HepG2 (cell line): ENCODE results near the gene MOAP1. TPM values are rescaled to one million over a fixed set of nuclear protein-coding genes. Genes with fewer than 3 reads are reported as not detected.

Source experiments
- ATAC-seq: fragments of 200-7000 bp; cut with Tn5 transposase; 3 replicates; pipeline ENCODE4 v1.9.1; 2020; ENCODE audit warnings: mild to moderate bottlenecking, moderate library complexity
- BruUV-seq: library from RNA; stranded (reverse); fragments of 400-500 nt; replicated peaks from 2 replicates; lab custom pipeline; 2021; lab: Mats Ljungman, UMichigan
- CTCF ChIA-PET: fragments of 300-600 bp; formaldehyde crosslinking; extraction: SDS; loops from one replicate; lab custom pipeline; 2021; ENCODE audit warnings: low total read pairs, inconsistent platforms, low intra/inter-chr PET ratio; lab: Yijun Ruan, JAX
- POLR2A ChIA-PET: fragments of 350-600 bp; sonication (Branson Sonifier 250); formaldehyde crosslinking; loops from one replicate; lab custom pipeline; 2020; ENCODE audit warnings: antibody characterized with exemption, inconsistent platforms; lab: Yijun Ruan, JAX
- DNase-seq: peaks from one replicate; pipeline ENCODE4 v3.0.0-alpha.2; 2015; ENCODE audit warnings: low spot score
- FAIRE-seq: peaks from 3 replicates; lab custom pipeline; 2011; peaks lifted over from hg19 to GRCh38; lab: Jason Lieb, UNC
- H2AFZ ChIP-seq: one replicate; pipeline ENCODE4 v1.6.1; 2011; ENCODE audit warnings: low read length, inconsistent platforms
- H3K27ac ChIP-seq: fragments of 300-600 bp; 3 replicates; pipeline ENCODE4 v1.8.0; 2011; ENCODE audit warnings: mixed run types, mild to moderate bottlenecking, mixed read lengths, low read length, inconsistent platforms; ENCODE audit not compliant: insufficient read depth; ENCODE audit errors: extremely low read length
- H3K27me3 ChIP-seq, 2 experiments: fragments of 200-600 bp in 1 of 2; 2 replicates in 1 of 2; 3 replicates in 1 of 2; pipeline versions ENCODE4 v1.6.0 to v1.8.0; 2011; ENCODE audit warnings: low read length in 2 of 2, mild to moderate bottlenecking in 2 of 2, moderate library complexity in 2 of 2, inconsistent platforms in 1 of 2; ENCODE audit not compliant: insufficient read depth in 2 of 2, control insufficient read depth in 1 of 2
- H3K36me3 ChIP-seq, 2 experiments: fragments of 200-600 bp in 1 of 2; replicated peaks in 1 of 2; 2 replicates in 1 of 2; 3 replicates in 1 of 2; pipeline versions ENCODE4 v1.5.1 to v1.8.0; 2011; ENCODE audit warnings: low read length in 2 of 2, inconsistent platforms in 1 of 2; ENCODE audit not compliant: insufficient read depth in 2 of 2, control insufficient read depth in 1 of 2
- H3K4me1 ChIP-seq: 2 replicates; pipeline ENCODE4 v1.5.1; 2012; ENCODE audit warnings: low read length, inconsistent platforms; ENCODE audit not compliant: insufficient read depth
- H3K4me2 ChIP-seq: 2 replicates; pipeline ENCODE4 v1.6.0; 2011; ENCODE audit warnings: low read depth, low read length, inconsistent platforms
- H3K4me3 ChIP-seq, 3 experiments: fragments of 200-600 bp in 1 of 3; sonication (generic), shearing (Covaris generic) in 1 of 3; replicated peaks in 1 of 3; 2 replicates each; pipeline ENCODE4 v1.5.1; 2011 to 2016; ENCODE audit warnings: low read length in 3 of 3, inconsistent platforms in 2 of 3, low read depth in 2 of 3, mild to moderate bottlenecking in 2 of 3, control low read depth in 1 of 3, mixed read lengths in 1 of 3; ENCODE audit not compliant: insufficient read depth in 1 of 3
- H3K79me2 ChIP-seq: one replicate; pipeline ENCODE4 v1.6.1; 2011; ENCODE audit warnings: low read length, inconsistent platforms; ENCODE audit not compliant: insufficient read depth
- H3K9ac ChIP-seq: 2 replicates; pipeline ENCODE4 v1.6.0; 2011; ENCODE audit warnings: mild to moderate bottlenecking, low read depth, low read length, inconsistent platforms; ENCODE audit not compliant: insufficient read depth
- H3K9me3 ChIP-seq: 2 replicates; pipeline ENCODE4 v1.5.1; 2012; ENCODE audit warnings: mild to moderate bottlenecking, low read length
- H4K20me1 ChIP-seq: 2 replicates; pipeline ENCODE4 v1.6.0; 2011; ENCODE audit warnings: inconsistent platforms, mild to moderate bottlenecking, low read length, moderate library complexity; ENCODE audit not compliant: insufficient read depth
- AHDC1 ChIP-seq: sonication (generic); formaldehyde crosslinking; IDR thresholded peaks from 2 replicates; pipeline ENCODE4 v1.5.1; 2020; ENCODE audit warnings: mild to moderate bottlenecking, missing genetic modification reagents, borderline replicate concordance
- KLF9 ChIP-seq: IDR thresholded peaks from 2 replicates; pipeline ENCODE4 v1.6.1; 2016; ENCODE audit warnings: low read depth
- ZNF766 ChIP-seq: sonication (generic); formaldehyde crosslinking; IDR thresholded peaks from 2 replicates; pipeline ENCODE4 v1.5.0; 2020; ENCODE audit warnings: missing genetic modification reagents, borderline replicate concordance
- WGBS: methylation state at CpG from one replicate; pipeline ENCODE4 v1.1.6; 2017; ENCODE audit warnings: low lambda C conversion rate; 5-methylcytosine and 5-hydroxymethylcytosine counted together
- in situ Hi-C: cut with HindIII; loops from 2 replicates; pipeline ENCODE4 v1.10.0; 2017; ENCODE audit warnings: low pct_unique_long_range_greater_than_20kb; ENCODE audit not compliant: extremely low pct_ligation_motif_present
- intact Hi-C: fragments of 100-400 bp; cut with micrococcal nuclease; formaldehyde crosslinking; loops from one replicate; pipeline ENCODE4 v1.10.0; 2022; ENCODE audit not compliant: unreplicated experiment
- polyA plus RNA-seq, 8 experiments: library from polyadenylated mRNA; depleted of rRNA in 3 of 8; stranded (reverse) in 7 of 8; unstranded in 1 of 8; fragments of >200 nt; fragmentation: Illumina TruSeq in 4 of 8; extraction: Trizol in 4 of 8; gene quantifications; 2 replicates each; pipeline versions ENCODE4 v1.2.1 to v1.2.3, GENCODE V29; 2011 to 2016; ENCODE audit warnings: low read depth in 4 of 8, missing spikeins in 1 of 8, mixed read lengths in 1 of 8; ENCODE audit not compliant: insufficient read depth in 1 of 8
- total RNA-seq, 5 experiments: library from RNA; depleted of rRNA; stranded (reverse); fragments of >200 nt; fragmentation: Illumina TruSeq; extraction: Trizol; gene quantifications; 2 replicates each; pipeline ENCODE4 v1.2.3, GENCODE V29; 2016; ENCODE audit warnings: low read depth in 1 of 5

Gene MOAP1
- total and polyA plus RNA-seq, 2 of the 13 experiments (the other 11 are each of a cell fraction or from before 2014, with no cell fraction given): 14.6 to 47.0 TPM

- TF ChIP-seq KLF9 (CRISPR knock-in tag) (no peak), ZNF766 (no peak)
Measured at GRCh38 chr14:93231129-93231979, 46.7 kb upstream of the MOAP1 start (continued).

- CTCF ChIA-PET: no interaction called here
- intact Hi-C loops (no loop called here), in situ Hi-C loops (loop anchor here (10.0 kb wide), 1 partner anchor 314 kb away; no protein-coding TSS in a partner anchor)
- no peaks in the 10 kb centered on the region for H3K27me3 ChIP-seq
- H3K9me3 ChIP-seq: no peaks in the 10 kb centered on the region
- no peaks in the 10 kb centered on the region for H3K79me2 ChIP-seq
- no peak for ATAC-seq
- no peak overlapping the region for H3K4me3 ChIP-seq
- H3K4me2 ChIP-seq: no peak overlapping the region
- H3K4me1 ChIP-seq: peaks cover 14% of the 10 kb centered on the region; the same call in 1 of the 2 replicates
- H3K27ac ChIP-seq: no peak overlapping the region
- no peak for FAIRE-seq
- no peak overlapping the region for H2AFZ ChIP-seq
- WGBS: 93% methylated on average over 12 of the region's 16 CpGs
- DNase-seq: no peak
- H3K9ac ChIP-seq: no peak overlapping the region
- no peaks in the 10 kb centered on the region for H4K20me1 ChIP-seq
- H3K36me3 ChIP-seq: peaks cover 5 to 9% of the 10 kb centered on the region in 2 experiments
- no peak for TF ChIP-seq AHDC1 (CRISPR knock-in tag)
- TF ChIP-seq, all 625 proteins: peak for 0
- no TSS peak for BruUV-seq
- POLR2A ChIA-PET: no interaction called here
Measured at GRCh38 chr14:93230539-93230938, 45.8 kb upstream of the MOAP1 start.
